ENCODE measurements around the gene FOXB2.

- no peak for TF ChIP-seq POLR2A (IDR thresholded peaks at IDR 0.05)
- TF ChIP-seq, protein P1, sequence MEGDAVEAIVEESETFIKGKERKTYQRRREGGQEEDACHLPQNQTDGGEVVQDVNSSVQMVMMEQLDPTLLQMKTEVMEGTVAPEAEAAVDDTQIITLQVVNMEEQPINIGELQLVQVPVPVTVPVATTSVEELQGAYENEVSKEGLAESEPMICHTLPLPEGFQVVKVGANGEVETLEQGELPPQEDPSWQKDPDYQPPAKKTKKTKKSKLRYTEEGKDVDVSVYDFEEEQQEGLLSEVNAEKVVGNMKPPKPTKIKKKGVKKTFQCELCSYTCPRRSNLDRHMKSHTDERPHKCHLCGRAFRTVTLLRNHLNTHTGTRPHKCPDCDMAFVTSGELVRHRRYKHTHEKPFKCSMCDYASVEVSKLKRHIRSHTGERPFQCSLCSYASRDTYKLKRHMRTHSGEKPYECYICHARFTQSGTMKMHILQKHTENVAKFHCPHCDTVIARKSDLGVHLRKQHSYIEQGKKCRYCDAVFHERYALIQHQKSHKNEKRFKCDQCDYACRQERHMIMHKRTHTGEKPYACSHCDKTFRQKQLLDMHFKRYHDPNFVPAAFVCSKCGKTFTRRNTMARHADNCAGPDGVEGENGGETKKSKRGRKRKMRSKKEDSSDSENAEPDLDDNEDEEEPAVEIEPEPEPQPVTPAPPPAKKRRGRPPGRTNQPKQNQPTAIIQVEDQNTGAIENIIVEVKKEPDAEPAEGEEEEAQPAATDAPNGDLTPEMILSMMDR (IDR thresholded peaks at IDR 0.05) = no peak
These were observed 14.2 kb upstream of the FOXB2 start for GRCh38 chr9:77005216-77005615.

Measured in sigmoid colon (tissue), 3 donors.